HepG2 (cell line): ENCODE measurements around the gene PEAK3. TPM values are rescaled to one million over a fixed set of nuclear protein-coding genes. Genes with fewer than 3 reads are reported as not detected.

Experiments
- CENPT ChIP-seq: sonication (generic); formaldehyde crosslinking; IDR thresholded peaks from 2 replicates; pipeline ENCODE4 v1.8.0; 2022; ENCODE audit warnings: low read depth, mild to moderate bottlenecking, moderate library complexity, missing genetic modification reagents
- EED ChIP-seq: sonication (generic); formaldehyde crosslinking; IDR thresholded peaks from 2 replicates; pipeline ENCODE4 v1.5.0; 2020; ENCODE audit warnings: mild to moderate bottlenecking, missing genetic modification reagents
- ELF4 ChIP-seq: sonication (generic); formaldehyde crosslinking; IDR thresholded peaks from 2 replicates; pipeline ENCODE4 v1.5.0; 2020; ENCODE audit warnings: missing genetic modification reagents, mild to moderate bottlenecking, moderate library complexity, borderline replicate concordance
- FOXP4 ChIP-seq: sonication (generic); formaldehyde crosslinking; IDR thresholded peaks from 2 replicates; pipeline ENCODE4 v1.4.0; 2020; ENCODE audit warnings: missing genetic modification reagents
- GMEB1 ChIP-seq: sonication (generic); formaldehyde crosslinking; IDR thresholded peaks from 2 replicates; pipeline ENCODE4 v1.5.1; 2020; ENCODE audit warnings: missing genetic modification reagents, mild to moderate bottlenecking, borderline replicate concordance
- GPN1 ChIP-seq: sonication (generic); formaldehyde crosslinking; IDR thresholded peaks from 2 replicates; pipeline ENCODE4 v1.5.1; 2020; ENCODE audit warnings: missing genetic modification reagents, borderline replicate concordance
- JUN ChIP-seq: sonication (generic); formaldehyde crosslinking; IDR thresholded peaks from 2 replicates; pipeline ENCODE4 v1.4.0; 2020; ENCODE audit warnings: mild to moderate bottlenecking, missing genetic modification reagents
- MIER3 ChIP-seq: IDR thresholded peaks from 2 replicates; pipeline ENCODE4 v1.6.1; 2016; ENCODE audit warnings: missing compliant biosample characterization, borderline replicate concordance
- NBN ChIP-seq: fragments of 450-650 bp; conservative IDR thresholded peaks from 2 replicates; pipeline ENCODE4 v1.6.1; 2017
- NR2F6 ChIP-seq, 2 experiments: IDR thresholded peaks; 2 replicates each; pipeline ENCODE4 v1.6.1; 2016; ENCODE audit warnings: antibody characterized with exemption in 1 of 2, mild to moderate bottlenecking in 1 of 2
- PHF21A ChIP-seq: sonication (generic); formaldehyde crosslinking; IDR thresholded peaks from 2 replicates; pipeline ENCODE4 v1.5.0; 2020; ENCODE audit warnings: mild to moderate bottlenecking, missing genetic modification reagents
- PRDM4 ChIP-seq: sonication (generic); formaldehyde crosslinking; IDR thresholded peaks from 2 replicates; pipeline ENCODE4 v1.9.0; 2021; ENCODE audit warnings: missing genetic modification reagents, borderline replicate concordance
- SKI ChIP-seq: fragments of 450-650 bp; IDR thresholded peaks from one replicate; pipeline ENCODE4 v1.6.1; 2018; ENCODE audit warnings: mild to moderate bottlenecking; ENCODE audit not compliant: partially characterized antibody
- SP140L ChIP-seq: sonication (generic); formaldehyde crosslinking; IDR thresholded peaks from 2 replicates; pipeline ENCODE4 v1.4.0; 2020; ENCODE audit warnings: missing genetic modification reagents, borderline replicate concordance
- ZMYM4 ChIP-seq: sonication (generic); formaldehyde crosslinking; IDR thresholded peaks from 2 replicates; pipeline ENCODE4 v1.8.1; 2023; ENCODE audit warnings: mild to moderate bottlenecking, missing genetic modification reagents
- ZNF101 ChIP-seq: sonication (generic); formaldehyde crosslinking; IDR thresholded peaks from 2 replicates; pipeline ENCODE4 v1.4.0; 2020; ENCODE audit warnings: mild to moderate bottlenecking, low read depth, missing genetic modification reagents, borderline replicate concordance
- ZNF281 ChIP-seq: sonication (generic); formaldehyde crosslinking; IDR thresholded peaks from 2 replicates; pipeline ENCODE4 v1.4.0; 2020; ENCODE audit warnings: missing genetic modification reagents, borderline replicate concordance
- ZNF777 ChIP-seq: sonication (generic); formaldehyde crosslinking; IDR thresholded peaks from 2 replicates; pipeline ENCODE4 v1.4.0; 2020; ENCODE audit warnings: missing genetic modification reagents
- polyA plus RNA-seq, 8 experiments: library from polyadenylated mRNA; depleted of rRNA in 3 of 8; stranded (reverse) in 7 of 8; unstranded in 1 of 8; fragments of >200 nt; fragmentation: Illumina TruSeq in 4 of 8; extraction: Trizol in 4 of 8; gene quantifications; 2 replicates each; pipeline versions ENCODE4 v1.2.1 to v1.2.3, GENCODE V29; 2011 to 2016; ENCODE audit warnings: low read depth in 4 of 8, missing spikeins in 1 of 8, mixed read lengths in 1 of 8; ENCODE audit not compliant: insufficient read depth in 1 of 8
- total RNA-seq, 5 experiments: library from RNA; depleted of rRNA; stranded (reverse); fragments of >200 nt; fragmentation: Illumina TruSeq; extraction: Trizol; gene quantifications; 2 replicates each; pipeline ENCODE4 v1.2.3, GENCODE V29; 2016; ENCODE audit warnings: low read depth in 1 of 5

Gene PEAK3
- total and polyA plus RNA-seq, 2 of the 13 experiments (the other 11 are each of a cell fraction or from before 2014, with no cell fraction given), result not detected

- no peak for TF ChIP-seq ELF4 (CRISPR knock-in tag)
- TF ChIP-seq SP140L (CRISPR knock-in tag), result no peak
- TF ChIP-seq ZMYM4 (CRISPR knock-in tag), result no peak
- TF ChIP-seq NBN, result no peak
- no peak for TF ChIP-seq FOXP4 (CRISPR knock-in tag)
- TF ChIP-seq ZNF281 (CRISPR knock-in tag), result no peak
- no peak for TF ChIP-seq ZNF101 (CRISPR knock-in tag)
- TF ChIP-seq ZNF777 (CRISPR knock-in tag), result peak; percentile 44; the same call in 1 of the 2 replicates
- TF ChIP-seq NR2F6 (IDR thresholded peaks at IDR 0.05), result no peak
- no peak for TF ChIP-seq NR2F6 (CRISPR knock-in tag; IDR thresholded peaks at IDR 0.05)
- TF ChIP-seq MIER3 (CRISPR knock-in tag), result no peak
- TF ChIP-seq PRDM4, result no peak
- TF ChIP-seq JUN (CRISPR knock-in tag), result no peak
- no peak for TF ChIP-seq GPN1 (CRISPR knock-in tag)
- TF ChIP-seq EED, result no peak
- TF ChIP-seq SKI, result no peak
- TF ChIP-seq CENPT, result no peak
- no peak for TF ChIP-seq GMEB1 (CRISPR knock-in tag)
- no peak for TF ChIP-seq PHF21A (CRISPR knock-in tag)
Measured at GRCh38 chr19:2270157-2270422, 11.9 kb downstream of the PEAK3 start (continued).
